HG02884 (cell line): ENCODE results near the gene UBXN1.
A peak's percentile ranks its signal among the peaks of the same experiment; 100 is the strongest.

Experiments
- ATAC-seq: cut with Tn5 transposase; IDR thresholded peaks from one replicate; pipeline ENCODE4 v1.9.1; 2021; ENCODE audit warnings: mild to moderate bottlenecking, moderate library complexity; ENCODE audit not compliant: unreplicated experiment

Gene UBXN1

DNA sequence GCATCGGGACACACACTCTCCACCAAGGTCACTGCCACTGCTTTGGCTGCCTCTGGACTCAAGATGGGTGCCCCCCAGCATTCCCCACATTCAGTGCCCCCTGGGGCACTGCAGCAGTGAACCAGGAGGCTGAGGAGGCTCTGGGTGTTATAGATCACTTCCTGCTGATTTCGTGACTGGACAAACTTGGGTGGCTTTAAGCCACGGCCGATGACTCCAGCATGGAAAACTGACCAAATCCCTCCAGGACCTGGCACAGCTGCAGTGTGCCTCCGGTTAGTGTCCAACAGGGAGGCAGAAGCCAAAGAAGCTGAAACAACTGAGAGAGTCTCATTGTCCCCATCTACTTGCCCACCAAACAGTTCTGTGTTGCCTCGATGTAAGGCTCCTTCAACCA, 31.3 kb downstream of the UBXN1 start:
- no peak for ATAC-seq

DNA sequence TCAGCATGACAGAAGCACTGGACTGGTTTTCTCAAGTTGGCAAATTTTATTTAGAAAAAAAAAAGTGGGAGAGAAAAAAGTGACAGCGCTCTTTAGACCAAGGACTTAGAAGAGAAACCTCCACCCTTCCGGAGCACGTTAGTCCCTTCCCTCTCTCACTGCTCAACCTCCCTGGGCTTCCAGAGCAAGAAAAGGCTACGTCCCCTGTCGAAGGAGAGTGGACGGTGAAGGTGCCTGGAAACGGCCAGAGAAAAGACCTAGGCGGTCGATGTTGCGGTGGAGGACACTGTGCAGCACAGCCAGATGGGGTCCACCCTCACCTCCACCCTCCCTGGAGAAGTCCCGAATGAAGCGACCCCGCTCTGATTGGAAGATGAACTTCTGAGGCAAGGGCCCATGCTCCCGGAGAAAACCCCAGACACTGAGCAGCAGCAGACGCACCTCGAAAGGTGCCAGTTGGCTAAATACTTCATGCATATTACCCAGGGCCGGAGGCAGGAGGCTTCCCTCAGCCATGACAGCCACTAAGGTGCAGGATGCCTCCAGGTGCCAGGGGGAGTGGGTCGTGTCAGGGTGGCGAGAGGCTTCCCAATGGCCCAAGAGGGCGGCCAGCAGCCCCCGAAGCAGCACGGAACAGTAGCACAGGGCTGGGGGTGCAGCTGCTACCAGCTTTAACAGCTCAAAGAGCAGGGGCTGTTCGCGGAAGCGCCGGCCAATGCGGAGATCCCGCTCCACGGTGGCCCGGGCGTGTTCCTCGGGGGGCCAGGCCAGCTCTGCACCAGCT, 31.9 kb downstream of the UBXN1 start:
- ATAC-seq: no peak

DNA sequence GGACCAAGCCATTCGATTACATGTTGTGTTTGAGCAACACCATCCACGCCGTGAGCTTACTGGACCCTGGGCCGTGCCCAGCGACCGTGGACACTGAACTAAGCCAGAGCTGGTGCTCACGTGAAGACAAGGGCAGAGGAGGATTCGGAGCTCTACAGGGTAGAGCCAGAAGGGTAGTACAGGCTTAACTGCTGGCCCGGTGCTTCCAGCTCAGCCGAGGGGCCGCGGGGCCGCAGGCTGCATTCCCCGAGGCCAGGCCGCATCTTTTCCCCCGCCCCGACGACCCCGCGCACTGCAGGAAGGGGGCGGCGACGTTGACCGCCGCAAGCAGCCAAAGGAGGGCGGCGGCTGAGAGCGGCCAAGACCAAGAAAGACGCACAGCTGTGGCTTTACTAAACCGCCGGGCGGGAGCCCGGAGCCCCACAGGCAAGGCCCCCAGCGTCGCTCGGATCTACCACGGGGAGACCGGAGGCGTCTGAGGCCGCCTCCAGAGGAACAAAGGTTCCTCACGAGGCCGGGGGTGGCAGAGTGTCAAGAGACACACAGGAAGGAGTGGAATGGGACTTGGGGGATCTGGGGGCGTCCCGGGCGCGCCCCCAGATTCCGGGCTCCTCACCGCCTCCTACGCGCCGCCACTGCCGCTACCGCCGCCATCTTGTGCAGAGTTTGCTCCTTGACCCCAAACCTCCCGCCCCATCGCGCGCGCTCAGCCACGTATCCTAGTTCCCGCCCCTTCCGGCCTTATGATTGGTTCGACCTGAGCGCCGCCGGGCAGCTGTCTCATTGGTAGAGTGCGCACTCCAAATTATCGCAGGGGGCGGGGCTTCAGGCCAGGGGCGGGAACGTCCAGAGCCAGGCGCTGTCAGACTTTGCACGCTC, 32.7 kb downstream of the UBXN1 start, which contains the start of gene GANAB:
TSS of gene GANAB (minus strand) at position 668 of the 879 bp plus-strand sequence. CDS start at position 654, 14 bp downstream.
- ATAC-seq: peak; percentile 90

DNA sequence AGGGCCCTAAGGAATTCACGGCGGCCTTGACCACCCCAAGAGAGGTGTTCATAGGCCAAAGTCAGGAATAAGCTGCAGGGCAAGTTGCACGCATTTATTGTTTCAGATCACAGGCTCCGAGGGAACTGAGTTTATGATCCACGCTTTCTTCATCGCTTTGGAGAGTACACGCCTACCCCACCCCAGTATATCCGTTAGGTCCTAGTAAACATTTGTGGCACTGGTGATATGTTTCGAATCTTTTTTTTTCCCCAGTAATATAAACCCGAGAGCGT, 33.3 kb downstream of the UBXN1 start:
- ATAC-seq: no peak

DNA sequence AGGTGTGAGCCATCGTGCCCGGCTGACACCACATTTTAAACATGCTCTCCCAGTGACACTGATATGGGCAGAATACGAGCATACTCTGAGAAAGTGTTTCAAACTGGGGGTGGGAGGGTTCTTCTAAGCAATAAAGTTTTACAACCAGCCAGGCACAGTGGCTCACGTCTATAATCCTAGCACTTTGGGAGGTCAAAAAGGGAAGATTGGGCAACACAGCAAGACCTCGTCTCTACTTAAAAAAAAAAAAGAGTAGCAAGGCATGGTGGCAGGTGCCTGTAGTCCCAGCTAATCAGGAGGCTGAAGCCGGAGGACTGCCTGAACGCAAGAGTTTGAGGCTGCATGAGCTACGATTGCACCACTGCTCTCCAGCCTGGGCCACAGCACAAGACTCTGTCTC, 34.7 kb downstream of the UBXN1 start:
- ATAC-seq: no peak

DNA sequence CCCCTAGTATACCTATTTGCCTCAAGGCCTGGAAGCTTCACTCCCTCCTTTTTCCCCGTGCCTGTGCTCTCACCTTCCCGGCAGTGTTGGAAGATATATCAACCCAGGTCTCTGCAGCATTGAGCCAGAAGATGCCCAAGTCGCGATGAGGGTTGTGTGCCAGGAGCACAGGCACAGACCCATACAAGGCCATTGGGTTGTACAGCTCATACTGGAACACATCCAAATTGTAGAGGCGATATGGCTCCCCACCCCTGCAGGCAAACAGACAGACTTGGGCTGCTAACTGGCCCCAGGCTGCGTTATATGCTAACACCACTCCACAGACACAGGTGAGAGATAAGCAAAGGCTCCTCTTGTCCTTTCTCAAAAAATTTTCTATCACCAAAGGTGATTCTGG, 46.4 kb downstream of the UBXN1 start:
- no peak for ATAC-seq

DNA sequence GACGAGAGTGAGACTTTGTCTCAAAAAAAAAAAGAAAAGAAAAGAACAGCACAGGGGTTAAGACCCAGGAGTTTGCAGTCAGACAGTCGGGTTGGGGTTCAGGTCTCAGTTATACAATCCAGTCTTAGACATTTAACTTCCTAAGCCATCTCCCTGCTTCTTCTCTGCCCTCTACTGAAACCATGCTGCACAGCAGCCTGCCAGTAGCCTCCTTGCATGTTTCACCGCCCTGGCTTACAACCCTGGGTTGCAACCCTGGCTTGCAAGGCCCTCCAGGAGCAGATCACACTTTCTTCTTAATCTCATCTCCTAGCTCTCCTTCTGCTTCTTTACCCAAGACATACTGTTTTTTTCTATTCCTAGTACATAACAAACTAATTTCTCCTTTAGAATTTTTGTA, 51.2 kb downstream of the UBXN1 start:
- ATAC-seq: no peak
